ENCODE measurements around the gene VWC2L. TPM values are rescaled to one million over a fixed set of nuclear protein-coding genes. Genes with fewer than 3 reads are reported as not detected.

VWC2L gene
- polyA plus RNA-seq, 1 donor from 2014 or later, result 0.31 TPM

- Histone ChIP-seq H3K4me3 (ENCODE audit: low read length) (no peak overlapping the region), H3K36me3 (ENCODE audit: insufficient read depth, low read length) (no peaks in the 10 kb centered on the region), H3K79me2 (replicated peaks; ENCODE audit: insufficient read depth, low read length) (no peaks in the 10 kb centered on the region), H3K9me2 (ENCODE audit: insufficient read depth, low read length) (no peaks in the 10 kb centered on the region), H2AFZ (ENCODE audit: low read depth, low read length) (no peak overlapping the region), H3K4me2 (ENCODE audit: low read length) (no peak overlapping the region), H3F3A (ENCODE audit: insufficient read depth, low read length, poor library complexity, severe bottlenecking) (no peaks in the 10 kb centered on the region), H3K9ac (ENCODE audit: low read length) (no peak overlapping the region), H3K27ac (ENCODE audit: low read length) (no peak overlapping the region), H3K9me3 (ENCODE audit: low read length) (no peaks in the 10 kb centered on the region), H4K20me1 (ENCODE audit: insufficient read depth) (no peaks in the 10 kb centered on the region), H3K27me3 (ENCODE audit: insufficient read depth, low read depth, low read length) (no peaks in the 10 kb centered on the region)
- TF ChIP-seq EP300 (conservative IDR thresholded peaks at IDR 0.05; ENCODE audit: poor library complexity, severe bottlenecking) (no peak), MXI1 (conservative IDR thresholded peaks at IDR 0.05; ENCODE audit: poor library complexity, severe bottlenecking) (no peak), TAF1 (IDR thresholded peaks at IDR 0.05; ENCODE audit: low read depth) (no peak), SMC3 (conservative IDR thresholded peaks at IDR 0.05; ENCODE audit: poor library complexity) (no peak), CTCF (IDR thresholded peaks at IDR 0.05; ENCODE audit: poor library complexity, severe bottlenecking) (no peak), POLR2AphosphoS5 (IDR thresholded peaks at IDR 0.05) (no peak), REST (IDR thresholded peaks at IDR 0.05; ENCODE audit: borderline replicate concordance) (no peak), RAD21 (conservative IDR thresholded peaks at IDR 0.05) (no peak), EZH2 (IDR thresholded peaks at IDR 0.05; ENCODE audit: borderline replicate concordance, insufficient read depth, low read length, poor library complexity, severe bottlenecking) (no peak)
Measured at GRCh38 chr2:214529021-214529420, 118.2 kb downstream of the VWC2L start.

DNA sequence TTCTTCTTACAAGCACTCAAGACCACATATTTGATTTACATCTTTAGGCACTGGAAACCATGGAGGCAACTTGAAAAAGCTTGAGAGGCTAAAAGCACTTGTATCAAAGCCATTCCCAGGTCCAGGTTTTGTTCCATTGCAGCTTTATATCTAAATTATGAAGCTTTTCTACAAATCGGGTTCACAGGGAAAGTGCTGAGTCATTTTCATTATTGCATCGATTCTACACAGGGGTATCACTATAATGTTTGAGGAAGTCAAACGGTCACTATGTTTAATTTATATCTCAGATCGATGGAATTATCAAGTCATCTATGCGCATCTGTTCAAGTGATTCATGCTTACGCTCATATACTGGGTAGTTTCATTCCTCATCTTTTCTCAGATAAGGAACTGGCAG, 118.7 kb downstream of the VWC2L start:
- H3K27me3 ChIP-seq (ENCODE audit: insufficient read depth, low read depth, low read length), result no peaks in the 10 kb centered on the region
- H4K20me1 ChIP-seq (ENCODE audit: insufficient read depth), result no peaks in the 10 kb centered on the region
- H3K36me3 ChIP-seq (ENCODE audit: insufficient read depth, low read length), result no peaks in the 10 kb centered on the region
- H3K27ac ChIP-seq (ENCODE audit: low read length), result no peak overlapping the region
- H3F3A ChIP-seq (ENCODE audit: insufficient read depth, low read length, poor library complexity, severe bottlenecking), result no peaks in the 10 kb centered on the region
- H3K4me3 ChIP-seq (ENCODE audit: low read length), result no peak overlapping the region
- no peaks in the 10 kb centered on the region for H3K79me2 ChIP-seq (replicated peaks; ENCODE audit: insufficient read depth, low read length)
- no peaks in the 10 kb centered on the region for H3K9me2 ChIP-seq (ENCODE audit: insufficient read depth, low read length)
- H2AFZ ChIP-seq (ENCODE audit: low read depth, low read length), result no peak overlapping the region
- no peak overlapping the region for H3K9ac ChIP-seq (ENCODE audit: low read length)
- no peak overlapping the region for H3K4me2 ChIP-seq (ENCODE audit: low read length)
- TF ChIP-seq TAF1 (IDR thresholded peaks at IDR 0.05; ENCODE audit: low read depth) (no peak), POLR2AphosphoS5 (IDR thresholded peaks at IDR 0.05) (no peak), EP300 (conservative IDR thresholded peaks at IDR 0.05; ENCODE audit: poor library complexity, severe bottlenecking) (no peak), CTCF (IDR thresholded peaks at IDR 0.05; ENCODE audit: poor library complexity, severe bottlenecking) (no peak), RAD21 (conservative IDR thresholded peaks at IDR 0.05) (no peak), REST (IDR thresholded peaks at IDR 0.05; ENCODE audit: borderline replicate concordance) (no peak), MXI1 (conservative IDR thresholded peaks at IDR 0.05; ENCODE audit: poor library complexity, severe bottlenecking) (no peak)
- H3K9me3 ChIP-seq (ENCODE audit: low read length), result no peaks in the 10 kb centered on the region
